HFFc6 (cell line): ENCODE measurements around the gene CPA3. TPM values are rescaled to one million over a fixed set of nuclear protein-coding genes. Genes with fewer than 3 reads are reported as not detected.

Experiments
- DNase-seq: peaks from one replicate; pipeline ENCODE4 v3.0.0-alpha.2; 2018
- H3K27ac Mint-ChIP-seq: 2 replicates; pipeline ENCODE4 v1.8.0; 2020; ENCODE audit warnings: mild to moderate bottlenecking, mixed read lengths
- H3K27me3 Mint-ChIP-seq: 2 replicates; pipeline ENCODE4 v1.8.0; 2021; ENCODE audit warnings: mild to moderate bottlenecking, moderate library complexity, mixed read lengths; ENCODE audit not compliant: insufficient read depth
- H3K36me3 Mint-ChIP-seq: 2 replicates; pipeline ENCODE4 v1.8.0; 2021; ENCODE audit warnings: low read depth, mixed read lengths
- H3K4me1 Mint-ChIP-seq: 2 replicates; pipeline ENCODE4 v1.8.0; 2020; ENCODE audit warnings: low read depth, mixed read lengths
- H3K4me3 Mint-ChIP-seq: 2 replicates; pipeline ENCODE4 v1.8.0; 2020; ENCODE audit warnings: mild to moderate bottlenecking, moderate library complexity, mixed read lengths
- H3K9me3 Mint-ChIP-seq: 2 replicates; pipeline ENCODE4 v1.8.0; 2020; ENCODE audit warnings: mild to moderate bottlenecking, mixed read lengths
- CTCF ChIP-seq: fragments of 200-600 bp; sonication (generic); IDR thresholded peaks from 2 replicates; pipeline ENCODE4 v1.5.0; 2021; ENCODE audit warnings: antibody characterized with exemption, mild to moderate bottlenecking
- total RNA-seq, 6 experiments: library from RNA; stranded (reverse); fragmentation: NEBNext Ultra II Directional; extraction: Animal tissue kit (Norgen Biotek cat#: 25700); gene quantifications; 2 replicates in 1 of 6; 3 replicates in 5 of 6; pipeline ENCODE4 v1.2.3, GENCODE V29; 2021

The CPA3 gene
- total RNA-seq, 6 experiments from 2014 or later, result 0.21 to 0.88 (median 0.36) TPM

DNA sequence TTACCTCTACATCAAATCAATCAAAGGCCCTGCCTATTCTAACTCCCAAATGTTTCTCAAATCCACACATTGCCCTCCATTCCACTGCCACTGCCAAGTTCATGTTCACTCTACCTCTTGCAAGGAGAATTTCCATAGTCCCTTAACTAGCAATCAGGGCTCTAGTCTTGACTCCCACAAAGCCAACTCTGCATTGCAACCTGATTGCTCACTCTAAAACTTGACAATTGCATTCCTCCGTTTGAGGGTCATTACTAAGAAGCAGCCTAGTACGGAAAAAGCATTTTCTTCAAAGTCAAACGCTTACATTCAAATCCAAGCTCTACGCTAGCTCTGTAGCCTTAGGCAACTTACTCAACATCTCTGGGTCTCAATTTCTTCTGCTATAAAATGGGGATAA lies 1.2 kb downstream of the CPA3 start:
- TF ChIP-seq CTCF, result no peak
- no peaks in the 10 kb centered on the region for H3K9me3 Mint-ChIP-seq
- no peak overlapping the region; the same call in 1 of the 2 replicates for H3K27ac Mint-ChIP-seq
- H3K4me1 Mint-ChIP-seq, result peaks cover 23% of the 10 kb centered on the region
- no peak overlapping the region for H3K4me3 Mint-ChIP-seq
- peak; percentile 70 for DNase-seq
- no peaks in the 10 kb centered on the region for H3K27me3 Mint-ChIP-seq
- no peaks in the 10 kb centered on the region for H3K36me3 Mint-ChIP-seq

GRCh38 chr3:148873270-148873927 lies 8.3 kb downstream of the CPA3 start:
- no peak overlapping the region for H3K4me3 Mint-ChIP-seq
- no peak for TF ChIP-seq CTCF
- no peaks in the 10 kb centered on the region for H3K27me3 Mint-ChIP-seq
- H3K36me3 Mint-ChIP-seq, result no peaks in the 10 kb centered on the region
- no peak overlapping the region for H3K27ac Mint-ChIP-seq
- H3K9me3 Mint-ChIP-seq, result no peaks in the 10 kb centered on the region
- DNase-seq, result no peak
- peaks cover 27% of the 10 kb centered on the region for H3K4me1 Mint-ChIP-seq

DNA sequence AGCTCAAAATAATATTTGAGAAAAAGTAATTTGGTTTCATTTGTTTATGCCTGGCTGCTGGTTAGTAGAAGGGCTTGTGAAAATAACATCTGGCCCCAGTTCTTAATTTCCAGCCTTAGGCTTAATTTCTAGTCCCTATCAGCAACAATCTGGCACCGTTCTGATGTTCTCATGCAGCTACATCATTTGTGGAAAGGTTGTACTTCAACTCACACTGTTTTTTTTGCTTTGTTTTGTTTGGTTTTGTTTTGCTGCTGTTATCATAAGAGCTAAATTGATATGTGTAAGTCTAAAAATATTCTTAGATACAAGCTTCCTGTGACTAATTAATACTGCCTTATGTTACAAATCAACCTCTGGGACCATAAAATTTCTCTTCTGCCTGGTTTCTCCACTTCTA lies 8.9 kb downstream of the CPA3 start:
- Mint-ChIP-seq H3K4me3 (no peak overlapping the region), H3K4me1 (peaks cover 27% of the 10 kb centered on the region), H3K9me3 (no peaks in the 10 kb centered on the region), H3K36me3 (no peaks in the 10 kb centered on the region), H3K27ac (no peak overlapping the region), H3K27me3 (no peaks in the 10 kb centered on the region)
- no peak for TF ChIP-seq CTCF
- DNase-seq, result peak; percentile 25

DNA sequence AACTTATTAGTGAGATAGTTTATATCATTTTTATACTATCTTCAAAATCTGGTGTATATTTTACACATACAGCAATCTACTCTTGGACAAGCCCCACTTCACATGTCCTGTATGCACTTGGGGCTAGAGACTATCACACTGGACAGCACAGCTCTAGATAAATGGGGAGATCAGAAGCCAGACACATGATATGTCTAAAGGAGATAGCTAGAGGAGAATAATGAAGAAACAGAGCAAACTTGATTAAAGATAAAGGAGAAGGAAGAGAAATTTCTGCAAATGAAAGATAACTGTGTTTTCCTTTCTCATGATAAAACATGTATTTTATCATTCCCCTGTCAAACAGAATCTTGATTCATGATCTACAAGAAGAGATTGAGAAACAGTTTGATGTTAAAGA lies 13.0 kb downstream of the CPA3 start:
- no peak overlapping the region for H3K4me3 Mint-ChIP-seq
- DNase-seq, result no peak
- no peaks in the 10 kb centered on the region for H3K9me3 Mint-ChIP-seq
- H3K36me3 Mint-ChIP-seq, result no peaks in the 10 kb centered on the region
- no peak overlapping the region for H3K27ac Mint-ChIP-seq
- TF ChIP-seq CTCF, result no peak
- no peaks in the 10 kb centered on the region for H3K27me3 Mint-ChIP-seq
- peaks cover 39% of the 10 kb centered on the region for H3K4me1 Mint-ChIP-seq

DNA sequence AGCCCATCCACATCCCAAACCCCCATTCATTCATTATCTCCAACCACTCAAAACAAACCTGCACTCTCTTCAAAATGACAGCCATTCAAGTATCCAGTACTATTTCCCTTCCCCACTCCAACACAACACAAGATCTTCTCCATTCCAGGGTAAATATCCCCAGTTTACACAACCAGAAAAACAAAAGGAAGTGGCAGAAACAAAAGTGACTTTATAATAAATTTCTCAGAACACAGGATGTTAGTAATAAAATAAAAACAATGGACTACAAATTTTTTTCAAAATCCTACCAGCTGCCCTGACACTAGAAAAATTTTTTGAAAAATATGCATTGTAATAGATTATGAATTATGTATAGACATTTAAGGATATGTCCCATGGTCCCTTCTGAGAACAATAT lies 14.2 kb downstream of the CPA3 start:
- Mint-ChIP-seq H3K4me3 (no peak overlapping the region), H3K36me3 (no peaks in the 10 kb centered on the region), H3K4me1 (peaks cover 32% of the 10 kb centered on the region), H3K9me3 (no peaks in the 10 kb centered on the region), H3K27me3 (no peaks in the 10 kb centered on the region), H3K27ac (no peak overlapping the region)
- DNase-seq, result no peak
- TF ChIP-seq CTCF, result no peak
